ENCODE results near the gene CFB. TPM values are rescaled to one million over a fixed set of nuclear protein-coding genes. Genes with fewer than 3 reads are reported as not detected.

The CFB gene
- total and polyA plus RNA-seq, 2 of the 4 experiments (the other 2 are of a cell fraction), result 1.8 to 6.1 TPM

DNA sequence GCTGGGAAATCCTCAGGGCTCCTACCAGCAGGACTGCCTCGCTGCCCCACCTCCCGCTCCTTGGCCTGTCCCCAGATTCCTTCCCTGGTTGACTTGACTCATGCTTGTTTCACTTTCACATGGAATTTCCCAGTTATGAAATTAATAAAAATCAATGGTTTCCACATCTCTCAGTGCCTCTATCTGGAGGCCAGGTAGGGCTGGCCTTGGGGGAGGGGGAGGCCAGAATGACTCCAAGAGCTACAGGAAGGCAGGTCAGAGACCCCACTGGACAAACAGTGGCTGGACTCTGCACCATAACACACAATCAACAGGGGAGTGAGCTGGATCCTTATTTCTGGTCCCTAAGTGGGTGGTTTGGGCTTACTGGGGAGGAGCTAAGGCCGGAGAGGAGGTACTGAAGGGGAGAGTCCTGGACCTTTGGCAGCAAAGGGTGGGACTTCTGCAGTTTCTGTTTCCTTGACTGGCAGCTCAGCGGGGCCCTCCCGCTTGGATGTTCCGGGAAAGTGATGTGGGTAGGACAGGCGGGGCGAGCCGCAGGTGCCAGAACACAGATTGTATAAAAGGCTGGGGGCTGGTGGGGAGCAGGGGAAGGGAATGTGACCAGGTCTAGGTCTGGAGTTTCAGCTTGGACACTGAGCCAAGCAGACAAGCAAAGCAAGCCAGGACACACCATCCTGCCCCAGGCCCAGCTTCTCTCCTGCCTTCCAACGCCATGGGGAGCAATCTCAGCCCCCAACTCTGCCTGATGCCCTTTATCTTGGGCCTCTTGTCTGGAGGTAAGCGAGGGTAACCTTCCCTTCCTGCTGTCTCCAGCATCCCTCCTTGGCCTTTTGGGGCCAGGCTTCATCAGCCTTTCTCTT, at the start of gene CFB (continued):
- 0 out of 2 replicates have a peak, but pooled peaks have one; percentile 2 for TF ChIP-seq SMC3 (IDR thresholded peaks at IDR 0.05; ENCODE audit: low read depth, low read length)
- TF ChIP-seq RAD21 (IDR thresholded peaks at IDR 0.05; ENCODE audit: low read length), result no peak
- TF ChIP-seq, protein P1, sequence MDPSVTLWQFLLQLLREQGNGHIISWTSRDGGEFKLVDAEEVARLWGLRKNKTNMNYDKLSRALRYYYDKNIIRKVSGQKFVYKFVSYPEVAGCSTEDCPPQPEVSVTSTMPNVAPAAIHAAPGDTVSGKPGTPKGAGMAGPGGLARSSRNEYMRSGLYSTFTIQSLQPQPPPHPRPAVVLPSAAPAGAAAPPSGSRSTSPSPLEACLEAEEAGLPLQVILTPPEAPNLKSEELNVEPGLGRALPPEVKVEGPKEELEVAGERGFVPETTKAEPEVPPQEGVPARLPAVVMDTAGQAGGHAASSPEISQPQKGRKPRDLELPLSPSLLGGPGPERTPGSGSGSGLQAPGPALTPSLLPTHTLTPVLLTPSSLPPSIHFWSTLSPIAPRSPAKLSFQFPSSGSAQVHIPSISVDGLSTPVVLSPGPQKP (IDR thresholded peaks at IDR 0.05; ENCODE audit: borderline replicate concordance, low read depth, low read length), result no peak
- no peak for TF ChIP-seq NFE2L2 (IDR thresholded peaks at IDR 0.05; ENCODE audit: low read depth, low read length)

All from IMR-90 (cell line).